Stomach (tissue), 9 donors: ENCODE measurements around the gene CFAP97D1. TPM values are rescaled to one million over a fixed set of nuclear protein-coding genes. Genes with fewer than 3 reads are reported as not detected.

Source experiments
- DNase-seq, 2 donors: peaks; one replicate each; pipeline versions ENCODE4 v3.0.0 to v3.0.0-alpha.2; 2013 to 2019
- H3K27ac ChIP-seq, 5 donors: fragments of 200-600 bp in 4 of 5; sonication (generic) in 4 of 5; one replicate each; pipeline ENCODE4 v1.5.1; 2013 to 2019; ENCODE audit warnings: mild to moderate bottlenecking in 1 of 5, moderate library complexity in 1 of 5
- H3K27me3 ChIP-seq, 3 donors: fragments of 200-600 bp; sonication (generic); one replicate each; pipeline ENCODE4 v1.5.1; 2017 to 2019; ENCODE audit warnings: mixed run types in 1 of 3
- H3K36me3 ChIP-seq, 4 donors: fragments of 200-600 bp; sonication (generic); 1 replicate in 3 of 4; 2 replicates in 1 of 4; pipeline ENCODE4 v1.5.1; 2016 to 2019
- H3K4me1 ChIP-seq, 4 donors: fragments of 200-600 bp; sonication (generic); one replicate each; pipeline ENCODE4 v1.5.1; 2016 to 2019
- H3K4me3 ChIP-seq, 4 donors: fragments of 200-600 bp; sonication (generic) in 3 of 4; one replicate each; pipeline ENCODE4 v1.5.1; 2016 to 2019; ENCODE audit warnings: mild to moderate bottlenecking in 1 of 4
- H3K9me3 ChIP-seq, 4 donors: fragments of 200-600 bp; sonication (generic); one replicate each; pipeline ENCODE4 v1.5.1; 2016 to 2019
- CTCF ChIP-seq, 7 experiments: fragments of 450-650 bp in 4 of 7; fragments of 200-600 bp in 3 of 7; sonication (generic) in 3 of 7; IDR thresholded peaks; one replicate each; pipeline ENCODE4 v1.5.1; 2016 to 2019; ENCODE audit warnings: antibody characterized with exemption in 7 of 7, control low read depth in 2 of 7, mild to moderate bottlenecking in 1 of 7
- EP300 ChIP-seq: sonication (generic); formaldehyde crosslinking; IDR thresholded peaks from one replicate; pipeline ENCODE4 v1.6.1; 2017; ENCODE audit warnings: antibody characterized with exemption
- POLR2A ChIP-seq, 4 donors: fragments of 450-650 bp; IDR thresholded peaks; one replicate each; pipeline ENCODE4 v1.6.1; 2016; ENCODE audit warnings: antibody characterized with exemption in 4 of 4, control low read depth in 2 of 4, mild to moderate bottlenecking in 1 of 4, moderate library complexity in 1 of 4
- POLR2AphosphoS5 ChIP-seq, 3 donors: sonication (generic); formaldehyde crosslinking; IDR thresholded peaks; one replicate each; pipeline ENCODE4 v1.6.1; 2016; ENCODE audit warnings: antibody characterized with exemption in 3 of 3
- WGBS, 5 donors: extraction: QIAGEN DNeasy Blood & Tissue Kit in 3 of 5; methylation state at CpG; one replicate each; pipeline versions ENCODE4 v1.1.5 to v1.1.7; 2013 to 2018; 5-methylcytosine and 5-hydroxymethylcytosine counted together
- intact Hi-C: fragments of 100-400 bp; cut with DNase I; formaldehyde crosslinking; loops from one replicate; pipeline ENCODE4 v1.15.1; 2023; ENCODE audit warnings: low total_unique reads
- polyA plus RNA-seq, 3 donors: library from polyadenylated mRNA; stranded (reverse); fragments of 200-250 nt; gene quantifications; one replicate each; pipeline ENCODE4 v1.2.3, GENCODE V29; 2013
- total RNA-seq, 5 donors: library from RNA; depleted of rRNA; stranded (reverse); fragments of >200 nt; gene quantifications; one replicate each; pipeline versions ENCODE4 v1.1.0 to v1.2.3, GENCODE V29; 2014 to 2016
- donor health status: healthy with polysubstance abuse.
- donor health status: Bipolar disorder and iron deficiency.
- donor health status: healthy.

The CFAP97D1 gene
- total and polyA plus RNA-seq, 8 donors, result not detected

DNA sequence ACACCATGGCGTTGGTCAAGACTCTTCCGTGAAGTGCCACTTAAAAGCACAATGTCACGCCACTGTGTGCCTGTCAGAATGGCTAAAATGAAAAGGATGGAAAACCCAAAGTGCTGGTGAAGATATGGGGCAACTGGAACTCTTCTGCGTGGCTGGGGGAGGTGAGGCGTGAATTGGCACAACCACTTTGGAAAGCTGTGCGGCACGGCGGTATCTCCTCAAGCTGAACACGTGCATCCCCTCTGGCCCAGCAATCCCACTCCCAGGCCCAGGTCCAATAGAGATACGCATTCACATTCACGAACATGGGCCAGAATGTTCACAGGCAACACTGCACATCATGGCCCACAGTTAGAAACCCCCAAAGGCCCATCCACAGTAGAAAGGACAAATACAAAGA lies 10.4 kb upstream of the CFAP97D1 start:
- no peak for DNase-seq
- Histone ChIP-seq H3K27ac (peak overlapping the region in 1 of 5 donors; percentile 53), H3K4me3 (no peak overlapping the region), H3K4me1 (peaks cover 28 to 69% (median 58%) of the 10 kb centered on the region in 4 donors), H3K36me3 (peaks cover 45 to 85% (median 79%) of the 10 kb centered on the region in 4 donors), H3K27me3 (no peaks in the 10 kb centered on the region), H3K9me3 (no peaks in the 10 kb centered on the region)
- 91 to 98% (median 95%) methylated on average over 9 to 11 of the region's 11 CpGs for WGBS, 5 donors
- intact Hi-C loops, result no loop called here
- TF ChIP-seq CTCF (IDR thresholded peaks at IDR 0.05), result no peak
- no peak for TF ChIP-seq POLR2AphosphoS5 (IDR thresholded peaks at IDR 0.05)
- no peak for TF ChIP-seq POLR2A (IDR thresholded peaks at IDR 0.05)
- TF ChIP-seq EP300, result no peak

DNA sequence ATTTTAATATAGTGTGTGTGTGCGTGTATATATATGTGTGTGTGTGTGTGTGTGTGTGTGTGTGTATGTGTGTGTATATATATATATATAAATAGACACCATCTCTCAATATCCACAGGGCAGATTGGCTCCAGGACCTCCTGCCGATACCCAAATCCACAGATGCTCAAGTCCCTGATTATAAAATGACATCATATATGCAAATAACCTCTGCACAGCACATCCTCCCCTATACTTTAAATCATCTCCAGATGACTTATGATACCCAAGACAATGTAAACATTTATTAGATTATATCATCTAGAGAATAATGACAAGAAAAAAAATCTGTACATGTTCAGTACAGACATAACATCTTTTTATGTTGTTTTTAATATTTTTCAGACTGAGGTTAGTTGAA lies 9.3 kb upstream of the CFAP97D1 start:
- TF ChIP-seq POLR2AphosphoS5 (IDR thresholded peaks at IDR 0.05) (no peak), CTCF (IDR thresholded peaks at IDR 0.05) (no peak), POLR2A (IDR thresholded peaks at IDR 0.05) (no peak), EP300 (no peak)
- Histone ChIP-seq H3K36me3 (peaks cover 45 to 90% (median 81%) of the 10 kb centered on the region in 4 donors), H3K4me1 (peaks cover 29 to 79% (median 64%) of the 10 kb centered on the region in 4 donors), H3K27ac (no peak overlapping the region), H3K27me3 (no peaks in the 10 kb centered on the region), H3K9me3 (no peaks in the 10 kb centered on the region), H3K4me3 (no peak overlapping the region)
- DNase-seq, result no peak
- intact Hi-C loops, result no loop called here
- 75 to 94% (median 89%) methylated on average over 2 of the region's 2 CpGs for WGBS, 5 donors

DNA sequence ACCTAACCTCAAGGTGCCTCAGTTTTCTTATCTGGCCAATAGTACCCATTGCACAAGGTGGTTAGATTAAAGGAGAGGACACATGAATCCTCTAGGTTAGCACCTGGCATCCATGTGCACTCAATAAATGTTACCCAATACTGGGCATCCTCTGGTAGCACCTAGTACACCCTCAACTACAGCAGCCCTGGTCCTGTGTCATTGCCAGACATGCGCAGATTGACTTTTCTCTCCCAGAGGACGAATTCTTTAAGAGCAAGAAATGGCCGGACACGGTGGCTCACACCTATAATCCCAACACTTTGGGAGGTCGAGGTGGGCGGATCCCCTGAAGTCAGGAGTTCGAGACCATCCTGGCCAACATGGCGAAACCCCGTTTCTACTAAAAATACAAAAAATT lies 8.8 kb upstream of the CFAP97D1 start:
- no peak for DNase-seq
- intact Hi-C loops, result no loop called here
- peaks cover 45 to 91% (median 83%) of the 10 kb centered on the region in 4 donors for H3K36me3 ChIP-seq
- 83 to 89% (median 85%) methylated on average over 9 of the region's 9 CpGs for WGBS, 5 donors
- no peaks in the 10 kb centered on the region for H3K27me3 ChIP-seq
- peaks cover 34 to 84% (median 68%) of the 10 kb centered on the region in 4 donors for H3K4me1 ChIP-seq
- H3K9me3 ChIP-seq, result no peaks in the 10 kb centered on the region
- H3K27ac ChIP-seq, result no peak overlapping the region
- TF ChIP-seq EP300 (no peak), POLR2AphosphoS5 (IDR thresholded peaks at IDR 0.05) (no peak), CTCF (IDR thresholded peaks at IDR 0.05) (no peak), POLR2A (IDR thresholded peaks at IDR 0.05) (no peak)
- no peak overlapping the region for H3K4me3 ChIP-seq

DNA sequence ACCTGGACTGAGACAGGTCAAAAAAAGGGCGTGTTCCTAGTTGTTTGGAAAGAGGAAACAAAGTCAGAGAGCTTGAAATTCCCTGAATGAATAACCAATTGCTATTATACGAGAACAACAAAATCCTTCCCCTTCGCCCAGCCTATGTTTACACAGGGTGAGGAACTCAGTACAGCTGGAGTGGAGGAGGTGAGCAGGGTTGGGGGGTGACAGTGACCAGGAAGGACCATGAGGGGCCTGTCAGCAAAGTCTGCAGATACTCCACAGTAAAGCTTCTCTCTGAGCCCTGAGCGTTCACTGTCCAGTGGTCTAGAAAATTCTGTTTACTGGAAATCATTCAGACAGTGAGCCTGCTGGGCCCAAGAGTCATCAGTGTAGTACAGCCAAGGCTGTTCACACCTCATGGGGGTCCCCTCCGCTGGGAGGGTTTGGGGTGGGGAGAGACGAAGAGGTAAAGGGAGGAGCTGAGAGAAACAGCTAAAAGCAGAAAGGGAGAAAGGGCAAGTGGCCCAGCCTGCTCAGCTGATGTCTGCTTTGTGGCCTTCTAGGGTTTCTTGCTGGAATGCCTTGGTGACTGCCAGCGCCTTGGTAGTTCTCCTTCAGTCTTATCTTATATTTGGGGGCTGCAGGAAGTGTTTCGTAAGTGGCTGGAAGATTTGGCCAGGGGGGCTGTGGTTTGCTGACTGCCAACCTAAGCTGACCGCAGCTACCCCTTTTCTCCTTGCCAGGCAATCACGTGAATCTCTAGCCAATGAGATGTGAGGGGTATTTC lies 7.2 kb upstream of the CFAP97D1 start:
- H3K4me1 ChIP-seq, result peaks cover 49 to 86% (median 74%) of the 10 kb centered on the region in 4 donors
- intact Hi-C loops, result no loop called here
- no peaks in the 10 kb centered on the region for H3K27me3 ChIP-seq
- H3K9me3 ChIP-seq, result no peaks in the 10 kb centered on the region
- WGBS, 5 donors, result 26 to 47% (median 46%) methylated on average over 10 of the region's 10 CpGs
- no peak for DNase-seq
- H3K4me3 ChIP-seq, result no peak overlapping the region
- peaks cover 45 to 85% (median 78%) of the 10 kb centered on the region in 4 donors for H3K36me3 ChIP-seq
- TF ChIP-seq CTCF (IDR thresholded peaks at IDR 0.05) (no peak), EP300 (no peak), POLR2AphosphoS5 (IDR thresholded peaks at IDR 0.05) (no peak), POLR2A (IDR thresholded peaks at IDR 0.05) (no peak)
- H3K27ac ChIP-seq, result peak overlapping the region; percentile 22 to 79 (median 72)
